CD14-positive monocyte (primary cell): ENCODE measurements around the gene CC2D2A. TPM values are rescaled to one million over a fixed set of nuclear protein-coding genes. Genes with fewer than 3 reads are reported as not detected.

Experiments
- DNase-seq, 3 donors: peaks; one replicate each; pipeline ENCODE4 v3.0.0-alpha.2; 2011 to 2022
- H2AFZ ChIP-seq: 2 replicates; pipeline ENCODE4 v1.6.0; 2012; ENCODE audit warnings: mild to moderate bottlenecking, low read depth, low read length, inconsistent platforms; ENCODE audit not compliant: insufficient read depth, poor library complexity, severe bottlenecking
- H3K27ac ChIP-seq, 2 donors: 1 replicate in 1 of 2; 2 replicates in 1 of 2; pipeline ENCODE4 v1.5.1; 2012 to 2013; ENCODE audit warnings: low read length in 2 of 2, control low read depth in 1 of 2, inconsistent platforms in 1 of 2, low read depth in 1 of 2, mild to moderate bottlenecking in 1 of 2
- H3K27me3 ChIP-seq, 2 donors: one replicate each; pipeline versions ENCODE4 v1.6.0 to v1.6.1; 2011 to 2013; ENCODE audit warnings: low read length in 2 of 2; ENCODE audit not compliant: control insufficient read depth in 2 of 2, insufficient read depth in 2 of 2
- H3K36me3 ChIP-seq, 2 donors: replicated peaks in 1 of 2; 1 replicate in 1 of 2; 2 replicates in 1 of 2; pipeline versions ENCODE4 v1.5.1 to v1.6.1; 2012 to 2013; ENCODE audit warnings: low read length in 2 of 2, control low read depth in 1 of 2, inconsistent platforms in 1 of 2, mild to moderate bottlenecking in 1 of 2; ENCODE audit not compliant: insufficient read depth in 2 of 2, control insufficient read depth in 1 of 2
- H3K4me1 ChIP-seq, 2 donors: 1 replicate in 1 of 2; 2 replicates in 1 of 2; pipeline versions ENCODE4 v1.5.1 to v1.6.1; 2012 to 2013; ENCODE audit warnings: low read length in 2 of 2, control low read depth in 1 of 2, inconsistent platforms in 1 of 2, mild to moderate bottlenecking in 1 of 2, moderate library complexity in 1 of 2; ENCODE audit not compliant: insufficient read depth in 2 of 2, control insufficient read depth in 1 of 2
- H3K4me2 ChIP-seq: replicated peaks from 2 replicates; pipeline ENCODE3; 2012; ENCODE audit warnings: low read length, moderate library complexity, mild to moderate bottlenecking; ENCODE audit not compliant: poor library complexity, severe bottlenecking; ENCODE audit errors: extremely low read depth
- H3K4me3 ChIP-seq, 3 experiments: fragments of 200-600 bp in 1 of 3; sonication (generic) in 1 of 3; replicated peaks in 1 of 3; 1 replicate in 2 of 3; 2 replicates in 1 of 3; pipeline ENCODE4 v1.5.1; 2011 to 2013; ENCODE audit warnings: low read length in 3 of 3, mild to moderate bottlenecking in 3 of 3, control low read depth in 2 of 3, low read depth in 2 of 3, inconsistent platforms in 1 of 3, moderate library complexity in 1 of 3
- H3K79me2 ChIP-seq: 2 replicates; pipeline ENCODE4 v1.6.0; 2012; ENCODE audit warnings: mild to moderate bottlenecking, control low read depth, inconsistent platforms, low read length, moderate library complexity; ENCODE audit not compliant: insufficient read depth
- H3K9ac ChIP-seq: 2 replicates; pipeline ENCODE4 v1.6.0; 2017; ENCODE audit warnings: low read length, mild to moderate bottlenecking; ENCODE audit not compliant: insufficient read depth, poor library complexity, severe bottlenecking
- H3K9me3 ChIP-seq, 2 donors: replicated peaks in 1 of 2; 1 replicate in 1 of 2; 2 replicates in 1 of 2; pipeline versions ENCODE4 v1.5.1 to v1.6.1; 2012 to 2013; ENCODE audit warnings: low read length in 2 of 2, control low read depth in 1 of 2; ENCODE audit not compliant: control insufficient read depth in 1 of 2, insufficient read depth in 1 of 2
- H4K20me1 ChIP-seq: 2 replicates; pipeline ENCODE4 v1.6.0; 2012; ENCODE audit warnings: mild to moderate bottlenecking, low read length, control low read depth, moderate library complexity; ENCODE audit not compliant: insufficient read depth
- H3K27ac Mint-ChIP-seq, 7 donors: one replicate each; pipeline ENCODE4 v1.8.0; 2020; ENCODE audit warnings: mild to moderate bottlenecking in 7 of 7, mixed read lengths in 7 of 7, moderate library complexity in 6 of 7, inconsistent platforms in 2 of 7
- H3K27me3 Mint-ChIP-seq, 3 donors: one replicate each; pipeline ENCODE4 v1.8.0; 2021 to 2022; ENCODE audit warnings: low read depth in 3 of 3, mild to moderate bottlenecking in 3 of 3, mixed read lengths in 3 of 3, moderate library complexity in 3 of 3, inconsistent platforms in 1 of 3
- H3K36me3 Mint-ChIP-seq, 2 donors: one replicate each; pipeline ENCODE4 v1.8.0; 2020; ENCODE audit warnings: mixed read lengths in 2 of 2, inconsistent platforms in 1 of 2, mild to moderate bottlenecking in 1 of 2
- H3K4me1 Mint-ChIP-seq: one replicate; pipeline ENCODE4 v1.8.0; 2020; ENCODE audit warnings: mild to moderate bottlenecking, mixed read lengths
- H3K4me3 Mint-ChIP-seq, 2 donors: one replicate each; pipeline ENCODE4 v1.8.0; 2020; ENCODE audit warnings: mild to moderate bottlenecking in 2 of 2, mixed read lengths in 2 of 2, moderate library complexity in 1 of 2
- H3K9me3 Mint-ChIP-seq, 7 donors: one replicate each; pipeline ENCODE4 v1.8.0; 2020 to 2022; ENCODE audit warnings: mixed read lengths in 7 of 7, mild to moderate bottlenecking in 6 of 7, moderate library complexity in 6 of 7, inconsistent platforms in 2 of 7
- WGBS: methylation state at CpG from one replicate; pipeline ENCODE4 v1.1.5; 2013; ENCODE audit warnings: missing lambda C conversion rate; ENCODE audit not compliant: insufficient coverage; 5-methylcytosine and 5-hydroxymethylcytosine counted together
- intact Hi-C, 2 donors: fragments of 100-400 bp; cut with micrococcal nuclease; formaldehyde crosslinking; loops; one replicate each; pipeline versions ENCODE4 v1.15.0 to v1.15.1; 2023
- polyA plus RNA-seq, 3 donors: library from polyadenylated mRNA; depleted of rRNA in 1 of 3; unstranded in 2 of 3; stranded (reverse) in 1 of 3; fragments of 300-500 nt in 2 of 3; fragments of >200 nt in 1 of 3; fragmentation: Illumina TruSeq in 2 of 3; gene quantifications; 1 replicate in 2 of 3; 2 replicates in 1 of 3; pipeline ENCODE4 v1.2.3, GENCODE V29; 2012 to 2021
- small RNA-seq: library from RNA; depleted of rRNA; stranded (forward); fragments of <200 nt; gene quantifications from one replicate; pipeline ENCODE3, GENCODE V24; 2012; ENCODE audit warnings: low read depth; ENCODE audit not compliant: insufficient read length
- TF ChIP-seq, protein P1 (sequence below): fragments of 200-600 bp; IDR thresholded peaks from one replicate; pipeline ENCODE4 v1.8.0; 2022; ENCODE audit warnings: antibody characterized with exemption, mild to moderate bottlenecking

Gene CC2D2A
- polyA plus RNA-seq, 3 donors = 1.7 to 2.5 (median 1.9) TPM

DNA sequence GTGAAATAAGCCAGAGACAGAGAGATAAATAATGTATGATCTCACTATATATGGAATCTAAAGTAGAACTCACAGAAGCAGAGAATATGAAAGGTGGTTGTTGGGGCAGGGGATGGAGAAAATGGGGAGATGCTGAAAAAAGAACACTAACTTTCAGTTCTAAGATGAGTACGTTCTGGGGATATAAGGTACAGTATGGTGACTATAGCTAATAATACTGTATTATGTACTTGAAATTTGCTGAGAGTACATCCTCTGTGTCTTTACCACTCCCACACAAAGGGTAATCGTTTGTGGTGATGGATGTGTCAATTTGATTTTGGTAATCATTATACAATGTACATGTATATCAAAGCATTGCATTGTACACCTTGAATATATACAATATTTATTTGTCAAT lies 178.9 kb downstream of the CC2D2A start:
- Histone ChIP-seq H3K4me2 (no peak overlapping the region), H3K27ac (peak overlapping the region in 1 of 2 donors; percentile 28), H3K27me3 (no peaks in the 10 kb centered on the region), H3K9ac (no peak overlapping the region), H3K36me3 (peaks cover 20 to 22% of the 10 kb centered on the region in 2 donors), H3K9me3 (no peaks in the 10 kb centered on the region), H3K4me3 (no peak overlapping the region), H3K4me1 (peaks cover 50 to 83% of the 10 kb centered on the region in 2 donors), H4K20me1 (peaks cover 94% of the 10 kb centered on the region), H2AFZ (no peak overlapping the region), H3K79me2 (peaks cover 100% of the 10 kb centered on the region)
- TF ChIP-seq, protein P1, sequence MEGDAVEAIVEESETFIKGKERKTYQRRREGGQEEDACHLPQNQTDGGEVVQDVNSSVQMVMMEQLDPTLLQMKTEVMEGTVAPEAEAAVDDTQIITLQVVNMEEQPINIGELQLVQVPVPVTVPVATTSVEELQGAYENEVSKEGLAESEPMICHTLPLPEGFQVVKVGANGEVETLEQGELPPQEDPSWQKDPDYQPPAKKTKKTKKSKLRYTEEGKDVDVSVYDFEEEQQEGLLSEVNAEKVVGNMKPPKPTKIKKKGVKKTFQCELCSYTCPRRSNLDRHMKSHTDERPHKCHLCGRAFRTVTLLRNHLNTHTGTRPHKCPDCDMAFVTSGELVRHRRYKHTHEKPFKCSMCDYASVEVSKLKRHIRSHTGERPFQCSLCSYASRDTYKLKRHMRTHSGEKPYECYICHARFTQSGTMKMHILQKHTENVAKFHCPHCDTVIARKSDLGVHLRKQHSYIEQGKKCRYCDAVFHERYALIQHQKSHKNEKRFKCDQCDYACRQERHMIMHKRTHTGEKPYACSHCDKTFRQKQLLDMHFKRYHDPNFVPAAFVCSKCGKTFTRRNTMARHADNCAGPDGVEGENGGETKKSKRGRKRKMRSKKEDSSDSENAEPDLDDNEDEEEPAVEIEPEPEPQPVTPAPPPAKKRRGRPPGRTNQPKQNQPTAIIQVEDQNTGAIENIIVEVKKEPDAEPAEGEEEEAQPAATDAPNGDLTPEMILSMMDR = no peak
- no peak for DNase-seq
- Mint-ChIP-seq H3K4me3 (peak overlapping the region in 1 of 2 donors; percentile 54), H3K36me3 (peaks cover 22 to 42% of the 10 kb centered on the region in 2 donors), H3K9me3 (no peaks in the 10 kb centered on the region), H3K27me3 (no peaks in the 10 kb centered on the region), H3K4me1 (peaks cover 71% of the 10 kb centered on the region), H3K27ac (peak overlapping the region in 4 of 7 donors; percentile 3 to 64 (median 36))
- no CpG with 5 or more reads among the region's 2 CpGs for WGBS
- intact Hi-C loops = loop anchor here in 1 of 2 donors (5.0 kb wide), 1 partner anchor 34 kb away; the partner anchor contains the start of gene FAM200B

DNA sequence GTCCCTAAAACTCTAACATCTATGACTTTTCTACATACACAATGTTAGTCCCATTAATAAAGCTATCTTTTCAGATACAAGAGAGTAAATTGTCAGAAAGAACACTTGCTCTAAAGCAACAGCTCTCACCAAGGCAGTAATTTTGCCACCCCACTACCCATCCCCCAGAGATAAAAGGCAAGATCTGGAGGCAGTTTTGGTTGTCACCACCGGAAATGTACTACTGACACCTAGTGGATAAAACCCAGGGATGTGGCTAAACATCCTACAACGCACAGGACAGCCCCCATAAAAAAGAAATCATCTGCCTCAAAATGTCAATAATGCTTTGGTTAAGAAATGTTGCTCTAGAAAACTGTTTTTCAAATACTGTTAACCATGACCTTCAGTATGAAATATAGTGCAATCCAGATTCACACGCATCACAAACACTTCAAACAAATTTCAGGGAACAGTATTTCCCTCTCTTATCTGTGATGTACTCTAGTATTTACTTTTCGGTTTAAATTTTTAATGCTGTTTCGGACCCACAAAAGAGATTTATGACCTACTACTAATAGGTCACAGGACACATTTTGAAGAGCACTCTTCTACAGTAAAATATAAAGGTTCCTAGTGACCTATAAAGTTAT lies 180.3 kb downstream of the CC2D2A start:
- 0% methylated on average over 1 of the region's 5 CpGs for WGBS
- peaks cover 66% of the 10 kb centered on the region for H3K4me1 Mint-ChIP-seq
- Histone ChIP-seq H3K9me3 (no peaks in the 10 kb centered on the region), H3K27ac (peak overlapping the region in 1 of 2 donors; percentile 97), H3K9ac (no peak overlapping the region), H3K36me3 (peaks cover 7 to 11% of the 10 kb centered on the region in 2 donors), H4K20me1 (peaks cover 80% of the 10 kb centered on the region), H3K4me3 (peak overlapping the region in 2 of 3 experiments; percentile 36 to 98), H3K79me2 (peaks cover 100% of the 10 kb centered on the region), H3K4me1 (peaks cover 44 to 82% of the 10 kb centered on the region in 2 donors), H3K4me2 (peak overlapping the region; percentile 97), H3K27me3 (no peaks in the 10 kb centered on the region), H2AFZ (no peak overlapping the region)
- H3K36me3 Mint-ChIP-seq = peaks cover 15 to 37% of the 10 kb centered on the region in 2 donors
- H3K4me3 Mint-ChIP-seq = peak overlapping the region; percentile 55 to 73
- intact Hi-C loops = loop anchor here in 1 of 2 donors (5.0 kb wide), 2 partner anchors 32 to 52 kb away; partner anchors contain the start of genes BST1 and FAM200B
- H3K9me3 Mint-ChIP-seq = no peaks in the 10 kb centered on the region
- DNase-seq = peak; percentile 39 to 65 (median 63)
- H3K27ac Mint-ChIP-seq = peak overlapping the region; percentile 78 to 97 (median 87)
- TF ChIP-seq, protein P1 = peak; percentile 83
- no peaks in the 10 kb centered on the region for H3K27me3 Mint-ChIP-seq

Small RNA genes lying within 50 kb of the gene (small RNA-seq; reads per million reads assigned to genes)
- gene AC007016.1 = not detected

Other genes with a start within 250 kb of the CC2D2A start
- gene C1QTNF7, start 41.8 kb upstream of the CC2D2A start, polyA plus RNA-seq = not detected
- 100 to 1,000 TPM; 172 to 518 (median 484) TPM for gene FBXL5, start 185.5 kb downstream of the CC2D2A start, polyA plus RNA-seq
- gene FAM200B, start 211.9 kb downstream of the CC2D2A start, polyA plus RNA-seq = 100 to 1,000 TPM in 2 of 3 donors, 10 to 100 TPM in 1; 65.7 to 169 (median 151) TPM
- 100 to 1,000 TPM; 140 to 297 (median 266) TPM for gene BST1, start 233.2 kb downstream of the CC2D2A start, polyA plus RNA-seq